Neural progenitor cell (in vitro differentiated cells): ENCODE results near the gene DHTKD1.

Source experiments
- CTCF ChIP-seq: fragments of 200-600 bp; sonication (generic); IDR thresholded peaks from 2 replicates; pipeline ENCODE4 v1.5.1; 2017; ENCODE audit warnings: antibody characterized with exemption, mild to moderate bottlenecking
- EZH2 ChIP-seq: fragments of 200-600 bp; sonication (generic); IDR thresholded peaks from 2 replicates; pipeline ENCODE4 v1.6.1; 2017; ENCODE audit warnings: antibody characterized with exemption, mild to moderate bottlenecking, moderate library complexity

- TF ChIP-seq CTCF (peak; percentile 31), EZH2 (no peak)
Observed at GRCh38 chr10:12068449-12069269, at the start of gene DHTKD1.
